Esophagus squamous epithelium (tissue), 4 donors: ENCODE data around the gene STK16.

Experiments used
- POLR2A ChIP-seq, 4 donors: fragments of 450-650 bp; IDR thresholded peaks; one replicate each; pipeline ENCODE4 v1.6.1; 2017; ENCODE audit warnings: antibody characterized with exemption in 4 of 4, mild to moderate bottlenecking in 4 of 4, moderate library complexity in 3 of 4
- TF ChIP-seq, protein P1 (sequence below), 6 experiments: fragments of 450-650 bp in 4 of 6; fragments of 200-600 bp in 2 of 6; sonication (generic) in 2 of 6; IDR thresholded peaks; one replicate each; pipeline ENCODE4 v1.5.1; 2016 to 2019; ENCODE audit warnings: antibody characterized with exemption in 6 of 6, mild to moderate bottlenecking in 4 of 6, moderate library complexity in 4 of 6

DNA sequence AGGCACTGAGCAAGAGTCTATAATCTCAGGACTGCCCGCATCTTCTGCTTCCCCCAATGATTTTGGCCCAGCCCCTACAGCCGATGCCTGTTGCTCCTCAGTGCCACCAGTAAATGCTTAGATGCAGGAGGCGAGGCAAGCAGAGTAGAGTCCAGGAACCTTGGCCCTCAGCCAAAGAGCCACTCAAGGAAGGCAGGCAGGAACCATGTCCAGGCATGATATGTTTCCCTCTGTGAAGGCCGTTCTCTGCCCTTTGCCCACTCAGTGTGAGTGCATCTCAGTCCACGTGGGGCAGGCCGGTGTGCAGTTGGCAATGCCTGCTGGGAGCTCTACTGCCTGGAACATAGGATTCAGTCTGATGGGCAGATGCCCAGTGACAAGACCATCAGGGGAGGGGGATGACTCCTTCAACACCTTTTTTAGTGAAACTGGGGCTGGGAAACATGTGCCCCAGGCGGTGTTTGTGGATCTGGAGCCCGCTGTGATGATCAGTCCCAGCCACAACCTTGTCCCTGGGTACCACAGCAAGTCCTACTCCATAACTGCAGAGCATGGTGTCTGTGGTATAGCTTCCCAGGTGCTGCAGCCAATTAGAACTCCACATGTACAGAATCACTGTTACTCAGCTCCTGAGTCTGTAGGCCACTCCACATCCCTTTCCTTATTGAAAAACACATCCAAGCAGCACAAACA, 24.2 kb downstream of the STK16 start:
- no peak for TF ChIP-seq POLR2A (IDR thresholded peaks at IDR 0.05)
- TF ChIP-seq, protein P1, sequence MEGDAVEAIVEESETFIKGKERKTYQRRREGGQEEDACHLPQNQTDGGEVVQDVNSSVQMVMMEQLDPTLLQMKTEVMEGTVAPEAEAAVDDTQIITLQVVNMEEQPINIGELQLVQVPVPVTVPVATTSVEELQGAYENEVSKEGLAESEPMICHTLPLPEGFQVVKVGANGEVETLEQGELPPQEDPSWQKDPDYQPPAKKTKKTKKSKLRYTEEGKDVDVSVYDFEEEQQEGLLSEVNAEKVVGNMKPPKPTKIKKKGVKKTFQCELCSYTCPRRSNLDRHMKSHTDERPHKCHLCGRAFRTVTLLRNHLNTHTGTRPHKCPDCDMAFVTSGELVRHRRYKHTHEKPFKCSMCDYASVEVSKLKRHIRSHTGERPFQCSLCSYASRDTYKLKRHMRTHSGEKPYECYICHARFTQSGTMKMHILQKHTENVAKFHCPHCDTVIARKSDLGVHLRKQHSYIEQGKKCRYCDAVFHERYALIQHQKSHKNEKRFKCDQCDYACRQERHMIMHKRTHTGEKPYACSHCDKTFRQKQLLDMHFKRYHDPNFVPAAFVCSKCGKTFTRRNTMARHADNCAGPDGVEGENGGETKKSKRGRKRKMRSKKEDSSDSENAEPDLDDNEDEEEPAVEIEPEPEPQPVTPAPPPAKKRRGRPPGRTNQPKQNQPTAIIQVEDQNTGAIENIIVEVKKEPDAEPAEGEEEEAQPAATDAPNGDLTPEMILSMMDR (IDR thresholded peaks at IDR 0.05), result no peak
